ENCODE data around the gene CYP27B1. TPM values are rescaled to one million over a fixed set of nuclear protein-coding genes. Genes with fewer than 3 reads are reported as not detected.

The CYP27B1 gene
- total and polyA plus RNA-seq, 3 donors from 2014 or later = 2.2 to 30.2 (median 3.9) TPM

DNA sequence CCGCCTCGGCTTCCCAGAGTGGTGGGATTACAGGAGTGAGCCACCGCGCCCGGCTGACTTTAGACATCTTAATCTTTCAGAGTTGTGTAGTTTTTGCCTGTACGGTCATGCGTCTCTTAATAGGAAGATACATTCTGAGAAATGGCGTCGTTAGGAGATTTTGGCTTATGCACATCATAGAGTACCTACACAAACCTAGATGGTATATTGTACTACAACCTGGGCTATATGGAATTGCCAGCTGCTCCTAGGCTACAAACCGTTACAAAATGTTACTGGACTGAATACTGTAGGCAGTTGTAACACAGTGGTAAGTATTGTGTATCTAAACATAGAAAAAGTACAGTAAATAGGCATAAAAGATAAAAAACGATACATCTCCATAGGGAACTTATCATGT lies 17.0 kb upstream of the CYP27B1 start:
- Histone ChIP-seq H3K9me3 (no peaks in the 10 kb centered on the region), H3K4me3 (peak overlapping the region in 1 of 2 donors; percentile 87), H3K27me3 (no peaks in the 10 kb centered on the region), H3K36me3 (ENCODE audit: low read depth, missing control alignments) (no peaks in the 10 kb centered on the region), H3K4me1 (peaks cover 10% of the 10 kb centered on the region), H3K27ac (no peak overlapping the region)
- TF ChIP-seq, protein P1, sequence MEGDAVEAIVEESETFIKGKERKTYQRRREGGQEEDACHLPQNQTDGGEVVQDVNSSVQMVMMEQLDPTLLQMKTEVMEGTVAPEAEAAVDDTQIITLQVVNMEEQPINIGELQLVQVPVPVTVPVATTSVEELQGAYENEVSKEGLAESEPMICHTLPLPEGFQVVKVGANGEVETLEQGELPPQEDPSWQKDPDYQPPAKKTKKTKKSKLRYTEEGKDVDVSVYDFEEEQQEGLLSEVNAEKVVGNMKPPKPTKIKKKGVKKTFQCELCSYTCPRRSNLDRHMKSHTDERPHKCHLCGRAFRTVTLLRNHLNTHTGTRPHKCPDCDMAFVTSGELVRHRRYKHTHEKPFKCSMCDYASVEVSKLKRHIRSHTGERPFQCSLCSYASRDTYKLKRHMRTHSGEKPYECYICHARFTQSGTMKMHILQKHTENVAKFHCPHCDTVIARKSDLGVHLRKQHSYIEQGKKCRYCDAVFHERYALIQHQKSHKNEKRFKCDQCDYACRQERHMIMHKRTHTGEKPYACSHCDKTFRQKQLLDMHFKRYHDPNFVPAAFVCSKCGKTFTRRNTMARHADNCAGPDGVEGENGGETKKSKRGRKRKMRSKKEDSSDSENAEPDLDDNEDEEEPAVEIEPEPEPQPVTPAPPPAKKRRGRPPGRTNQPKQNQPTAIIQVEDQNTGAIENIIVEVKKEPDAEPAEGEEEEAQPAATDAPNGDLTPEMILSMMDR (IDR thresholded peaks at IDR 0.05) = no peak
- no peak for TF ChIP-seq POLR2A (IDR thresholded peaks at IDR 0.05)
- intact Hi-C loops (cut with DNase I; ENCODE audit: low total_unique reads) = no loop called here
- DNase-seq = no peak
- WGBS, 2 donors = 64 to 79% methylated on average over 11 of the region's 11 CpGs

DNA sequence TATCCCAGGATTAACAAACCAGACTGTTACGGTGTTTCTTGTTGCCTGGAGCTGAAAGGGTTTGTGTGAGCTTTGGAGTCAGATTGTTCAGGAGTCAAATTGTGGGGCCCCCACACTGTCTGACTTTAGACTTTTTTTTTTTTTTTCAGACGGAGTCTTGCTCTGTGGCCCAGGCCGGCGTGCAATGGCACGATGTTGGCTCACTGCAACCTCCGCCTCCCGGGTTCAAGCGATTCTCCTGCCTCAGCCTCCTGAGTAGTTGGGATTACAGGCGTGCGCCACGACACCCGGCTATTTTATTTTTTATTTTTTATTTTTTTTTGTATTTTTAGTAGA lies 16.6 kb upstream of the CYP27B1 start:
- intact Hi-C loops (cut with DNase I; ENCODE audit: low total_unique reads) = no loop called here
- Histone ChIP-seq H3K4me3 (peak overlapping the region; percentile 87 to 97), H3K27ac (peak overlapping the region in 1 of 2 donors; percentile 47), H3K36me3 (ENCODE audit: low read depth, missing control alignments) (no peaks in the 10 kb centered on the region), H3K27me3 (no peaks in the 10 kb centered on the region), H3K9me3 (no peaks in the 10 kb centered on the region), H3K4me1 (peaks cover 10% of the 10 kb centered on the region)
- TF ChIP-seq POLR2A (IDR thresholded peaks at IDR 0.05) = no peak
- TF ChIP-seq, protein P1 (IDR thresholded peaks at IDR 0.05) = no peak
- DNase-seq = no peak
- whole genome bisulfite sequencing, 2 donors = 30 to 51% methylated on average over 12 of the region's 12 CpGs

DNA sequence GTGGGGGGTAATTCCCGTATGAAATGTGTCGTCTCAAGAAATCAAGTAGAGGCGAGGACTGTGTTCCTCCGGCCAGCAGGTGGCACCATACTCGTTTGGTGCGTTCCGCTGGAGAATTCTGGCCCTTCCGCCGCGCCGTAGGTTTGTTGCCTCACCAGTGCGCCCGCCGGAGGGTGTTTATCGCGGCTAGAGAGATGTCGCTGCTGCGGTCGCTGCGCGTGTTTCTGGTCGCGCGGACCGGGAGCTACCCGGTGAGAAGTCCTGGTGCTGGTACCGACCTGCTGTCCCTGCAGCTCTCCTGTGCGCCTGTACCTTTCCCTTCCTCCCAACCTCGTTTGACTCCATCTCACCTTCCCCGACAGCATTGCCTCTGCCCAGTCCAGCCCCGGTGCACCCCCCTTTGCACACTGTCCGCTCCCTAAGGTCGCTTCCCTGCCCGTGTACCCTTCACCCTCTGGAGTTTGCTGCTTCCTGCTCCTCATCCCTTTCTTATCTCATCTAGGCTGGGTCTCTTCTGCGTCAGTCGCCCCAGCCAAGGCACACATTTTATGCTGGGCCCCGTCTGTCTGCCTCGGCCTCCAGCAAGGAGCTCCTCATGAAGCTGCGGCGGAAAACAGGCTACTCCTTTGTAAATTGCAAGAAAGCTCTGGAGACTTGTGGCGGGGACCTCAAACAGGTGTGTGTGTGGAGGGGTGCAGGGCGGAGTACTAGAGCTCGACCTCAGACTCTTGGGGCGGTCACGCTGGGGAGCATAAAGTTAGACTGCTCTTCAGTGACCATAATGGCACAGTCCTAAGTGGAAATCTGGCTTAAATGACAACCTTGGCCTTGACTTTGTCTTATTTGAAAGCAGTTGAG lies 16.0 kb upstream of the CYP27B1 start, which contains the start of gene TSFM:
Gene TSFM, plus strand, starts transcription at position 180 of the 858 bp plus-strand sequence. Its CDS starts 15 bp downstream, at position 195.
- TF ChIP-seq POLR2A (IDR thresholded peaks at IDR 0.05) = no peak
- TF ChIP-seq, protein P1 (IDR thresholded peaks at IDR 0.05) = peak; percentile 97 to 100 (median 99)
- Histone ChIP-seq H3K27me3 (no peaks in the 10 kb centered on the region), H3K4me1 (peaks cover 10% of the 10 kb centered on the region), H3K4me3 (peak within 1 kb of the TSS; percentile 87 to 97), H3K36me3 (ENCODE audit: low read depth, missing control alignments) (no peaks in the 10 kb centered on the region), H3K9me3 (no peaks in the 10 kb centered on the region), H3K27ac (peak within 1 kb of the TSS; percentile 44 to 47)
- 0% methylated on average over 41 to 45 of the region's 45 CpGs for WGBS, 2 donors
- intact Hi-C loops (cut with DNase I; ENCODE audit: low total_unique reads) = no loop called here
- DNase-seq = peak; percentile 99

DNA sequence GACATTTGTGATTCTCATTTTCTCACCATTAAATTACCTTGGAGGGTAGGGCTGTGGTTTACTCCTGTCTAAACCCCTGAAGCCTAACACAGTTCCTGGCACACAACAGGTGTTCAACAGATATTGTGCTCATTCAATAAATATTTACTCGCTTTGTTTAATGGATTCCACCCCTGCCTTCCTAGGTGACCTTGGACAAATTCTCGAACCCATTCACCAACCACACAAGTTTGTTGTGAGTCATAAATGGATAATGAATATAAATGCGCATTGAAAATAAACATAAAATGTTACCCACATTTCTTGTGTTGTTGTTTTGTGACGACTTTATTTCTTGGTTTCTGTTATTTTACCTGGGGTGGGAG lies 15.3 kb upstream of the CYP27B1 start:
- peak overlapping the region; percentile 87 to 97 for H3K4me3 ChIP-seq
- H3K36me3 ChIP-seq (ENCODE audit: low read depth, missing control alignments) = no peaks in the 10 kb centered on the region

More for the DNA sequence above, 15.3 kb upstream of the CYP27B1 start:
- no peak for TF ChIP-seq POLR2A (IDR thresholded peaks at IDR 0.05)
- TF ChIP-seq, protein P1 (IDR thresholded peaks at IDR 0.05) = no peak
- WGBS, 2 donors = 15 to 16% methylated on average over 4 of the region's 4 CpGs
- Histone ChIP-seq H3K27me3 (no peaks in the 10 kb centered on the region), H3K4me1 (peaks cover 10% of the 10 kb centered on the region), H3K9me3 (no peaks in the 10 kb centered on the region), H3K27ac (no peak overlapping the region)
- intact Hi-C loops (cut with DNase I; ENCODE audit: low total_unique reads) = no loop called here
- no peak for DNase-seq
